SK-N-SH (cell line): Measurements from ENCODE around the gene NFIA. TPM values are rescaled to one million over a fixed set of nuclear protein-coding genes. Genes with fewer than 3 reads are reported as not detected.

Experiments
- CTCF ChIA-PET: fragments of 300-600, 350-600 bp; formaldehyde crosslinking; extraction: SDS; loops from one replicate; lab custom pipeline; 2021; lab: Yijun Ruan, JAX
- POLR2A ChIA-PET: fragments of 350-600 bp; sonication (Branson Sonifier 250); formaldehyde crosslinking; extraction: SDS; loops from one replicate; lab custom pipeline; 2020; ENCODE audit warnings: antibody characterized with exemption, inconsistent platforms; lab: Yijun Ruan, JAX
- DNase-seq: peaks from one replicate; pipeline ENCODE4 v3.0.0; 2012
- H2AFZ ChIP-seq: fragments of 200-600 bp; sonication (generic); 2 replicates; pipeline ENCODE4 v1.8.1; 2016; ENCODE audit warnings: antibody characterized with exemption, mild to moderate bottlenecking, low read depth
- H3F3A ChIP-seq: fragments of 200-600 bp; sonication (generic); replicated peaks from 2 replicates; pipeline ENCODE3; 2016; ENCODE audit warnings: antibody characterized with exemption, mild to moderate bottlenecking; ENCODE audit not compliant: insufficient read depth
- H3K27ac ChIP-seq, 2 experiments: fragments of 200-500 bp in 1 of 2; fragments of 200-600 bp in 1 of 2; sonication (Bioruptor generic) in 1 of 2; sonication (generic), shearing (Covaris generic) in 1 of 2; 2 replicates each; pipeline versions ENCODE4 v1.5.1 to v1.6.1; 2014 to 2016; ENCODE audit warnings: low read depth in 2 of 2, inconsistent platforms in 1 of 2, low read length in 1 of 2, mild to moderate bottlenecking in 1 of 2, mixed read lengths in 1 of 2
- H3K27me3 ChIP-seq: fragments of 200-600 bp; sonication (generic), shearing (Covaris generic); 2 replicates; pipeline ENCODE4 v1.6.1; 2016; ENCODE audit warnings: mixed run types; ENCODE audit not compliant: insufficient read depth
- H3K36me3 ChIP-seq, 2 experiments: fragments of 200-500 bp in 1 of 2; fragments of 200-600 bp in 1 of 2; sonication (Bioruptor generic) in 1 of 2; sonication (generic) in 1 of 2; replicated peaks in 1 of 2; 2 replicates each; pipeline versions ENCODE3 to v1.5.1; 2014 to 2016; ENCODE audit warnings: low read length in 1 of 2, mild to moderate bottlenecking in 1 of 2; ENCODE audit not compliant: insufficient read depth in 2 of 2, control insufficient read depth in 1 of 2
- H3K4me1 ChIP-seq, 2 experiments: fragments of 200-500 bp in 1 of 2; fragments of 200-600 bp in 1 of 2; sonication (Bioruptor generic) in 1 of 2; sonication (generic), shearing (Covaris generic) in 1 of 2; 2 replicates each; pipeline versions ENCODE4 v1.5.1 to v1.6.1; 2014 to 2016; ENCODE audit warnings: low read depth in 1 of 2, low read length in 1 of 2, mixed run types in 1 of 2; ENCODE audit not compliant: insufficient read depth in 2 of 2, control insufficient read depth in 1 of 2
- H3K4me2 ChIP-seq: fragments of 200-600 bp; sonication (generic), shearing (Covaris generic); 2 replicates; pipeline ENCODE4 v1.6.1; 2017; ENCODE audit warnings: mixed run types
- H3K4me3 ChIP-seq, 2 experiments: fragments of 200-500 bp in 1 of 2; fragments of 200-600 bp in 1 of 2; sonication (Bioruptor generic) in 1 of 2; sonication (generic), shearing (Covaris generic) in 1 of 2; 2 replicates each; pipeline versions ENCODE4 v1.5.1 to v1.8.1; 2014 to 2016; ENCODE audit warnings: low read depth in 2 of 2, inconsistent platforms in 1 of 2, low read length in 1 of 2, mild to moderate bottlenecking in 1 of 2, mixed read lengths in 1 of 2, moderate library complexity in 1 of 2
- H3K79me2 ChIP-seq: fragments of 200-600 bp; sonication (generic); 2 replicates; pipeline ENCODE4 v1.8.1; 2017; ENCODE audit warnings: mild to moderate bottlenecking; ENCODE audit not compliant: insufficient read depth
- H3K9ac ChIP-seq: fragments of 200-600 bp; sonication (generic); 2 replicates; pipeline ENCODE4 v1.6.1; 2017; ENCODE audit warnings: mixed run types
- H3K9me2 ChIP-seq: fragments of 200-600 bp; sonication (generic); 2 replicates; pipeline ENCODE4 v1.6.1; 2017; ENCODE audit warnings: mixed run types
- H3K9me3 ChIP-seq: fragments of 200-600 bp; sonication (generic); 2 replicates; pipeline ENCODE4 v1.6.1; 2017; ENCODE audit warnings: mixed run types, mild to moderate bottlenecking, moderate library complexity
- H4K20me1 ChIP-seq: fragments of 200-600 bp; sonication (generic); 2 replicates; pipeline ENCODE4 v1.6.1; 2017; ENCODE audit warnings: mild to moderate bottlenecking, mixed run types; ENCODE audit not compliant: insufficient read depth
- ELF1 ChIP-seq: IDR thresholded peaks from 2 replicates; pipeline ENCODE4 v1.4.0; 2012
- EZH2phosphoT487 ChIP-seq: fragments of 200-600 bp; sonication (generic); IDR thresholded peaks from 2 replicates; pipeline ENCODE4 v1.6.1; 2017; ENCODE audit warnings: low read depth, mixed run types, mild to moderate bottlenecking, antibody characterized with exemption, moderate library complexity, borderline replicate concordance
- FOXJ3 ChIP-seq: sonication (generic); formaldehyde crosslinking; IDR thresholded peaks from 2 replicates; pipeline ENCODE4 v1.5.1; 2020; ENCODE audit warnings: mild to moderate bottlenecking, missing genetic modification reagents
- GABPA ChIP-seq: IDR thresholded peaks from 2 replicates; pipeline ENCODE4 v1.4.0; 2012; ENCODE audit warnings: low read depth, mild to moderate bottlenecking
- GATA2 ChIP-seq: sonication (generic); formaldehyde crosslinking; IDR thresholded peaks from 2 replicates; pipeline ENCODE4 v1.5.0; 2020; ENCODE audit warnings: mild to moderate bottlenecking, missing genetic modification reagents
- IRF3 ChIP-seq: fragments of 150-350 bp; IDR thresholded peaks from 2 replicates; pipeline ENCODE4 v1.6.1; 2016; ENCODE audit warnings: mild to moderate bottlenecking, low read depth, low read length
- JUND ChIP-seq: IDR thresholded peaks from 2 replicates; pipeline ENCODE4 v1.4.0; 2012
- MEF2A ChIP-seq: IDR thresholded peaks from 2 replicates; pipeline ENCODE4 v1.4.0; 2012; ENCODE audit warnings: low read depth, borderline replicate concordance
- MXI1 ChIP-seq: IDR thresholded peaks from 2 replicates; pipeline ENCODE4 v1.6.1; 2012; ENCODE audit warnings: mild to moderate bottlenecking, low read depth, low read length, improper control_type of control experiment
- PBX3 ChIP-seq: IDR thresholded peaks from 2 replicates; pipeline ENCODE4; 2012
- RAD21 ChIP-seq: IDR thresholded peaks from 2 replicates; pipeline ENCODE4 v1.6.1; 2012; ENCODE audit warnings: mild to moderate bottlenecking, low read length
- RXRA ChIP-seq: IDR thresholded peaks from 2 replicates; pipeline ENCODE4 v1.4.0; 2012; ENCODE audit warnings: low read depth, mild to moderate bottlenecking, borderline replicate concordance
- SIN3A ChIP-seq: IDR thresholded peaks from 2 replicates; pipeline ENCODE4 v1.6.1; 2012; ENCODE audit warnings: low read depth, mild to moderate bottlenecking, low read length, moderate library complexity, borderline replicate concordance
- SMC3 ChIP-seq: IDR thresholded peaks from 2 replicates; pipeline ENCODE4 v1.6.1; 2012; ENCODE audit warnings: low read depth, low read length, improper control_type of control experiment
- TEAD4 ChIP-seq: IDR thresholded peaks from 2 replicates; pipeline ENCODE4 v1.4.0; 2012; ENCODE audit warnings: mild to moderate bottlenecking, borderline replicate concordance; ENCODE audit not compliant: insufficient read depth
- USF1 ChIP-seq: IDR thresholded peaks from 2 replicates; pipeline ENCODE4 v1.4.0; 2012; ENCODE audit warnings: low read depth, borderline replicate concordance
- YY1 ChIP-seq: IDR thresholded peaks from 2 replicates; pipeline ENCODE4 v1.4.0; 2012; ENCODE audit warnings: low read depth, mild to moderate bottlenecking
- WGBS: methylation state at CpG from one replicate; pipeline ENCODE4 v1.1.6; 2017; ENCODE audit warnings: low lambda C conversion rate; 5-methylcytosine and 5-hydroxymethylcytosine counted together
- polyA plus RNA-seq, 3 experiments: library from polyadenylated mRNA; depleted of rRNA; stranded (reverse); fragments of >200 nt; gene quantifications; 2 replicates each; pipeline ENCODE4 v1.2.3, GENCODE V29; 2012

NFIA gene
- polyA plus RNA-seq, 1 of the 3 experiments (the other 2 are of a cell fraction): 3.3 TPM

- TF ChIP-seq EZH2phosphoT487: no peak
Observed at GRCh38 chr1:61122389-61122788, 40.0 kb downstream of the NFIA start (continued).

GRCh38 chr1:61123326-61123725, 41.0 kb downstream of the NFIA start:
- H3K4me2 ChIP-seq: no peak overlapping the region
- no peak overlapping the region for H3K27ac ChIP-seq
- no peaks in the 10 kb centered on the region for H4K20me1 ChIP-seq
- no peak for TF ChIP-seq USF1
- no peak for TF ChIP-seq GATA2 (CRISPR knock-in tag)
- TF ChIP-seq ELF1: no peak
- no peak for TF ChIP-seq JUND
- TF ChIP-seq SMC3: no peak
- no peak for TF ChIP-seq GABPA
- no peak for TF ChIP-seq IRF3
- no peak for TF ChIP-seq TEAD4
- TF ChIP-seq RAD21: no peak
- TF ChIP-seq YY1: no peak
- TF ChIP-seq SIN3A: no peak
- no peak for TF ChIP-seq MXI1
- peaks cover 18 to 21% of the 10 kb centered on the region in 2 experiments; a peak in 3 of 4 replicates for H3K4me1 ChIP-seq
- no peak for DNase-seq
- no peaks in the 10 kb centered on the region for H3K9me2 ChIP-seq
- H3K9me3 ChIP-seq: no peaks in the 10 kb centered on the region
- peaks cover 7% of the 10 kb centered on the region; the same call in 1 of the 2 replicates for H3K79me2 ChIP-seq
- no peak overlapping the region for H3K9ac ChIP-seq
- no peak overlapping the region for H3K4me3 ChIP-seq
- H3K36me3 ChIP-seq: no peaks in the 10 kb centered on the region
- H3K27me3 ChIP-seq: no peaks in the 10 kb centered on the region
- no peaks in the 10 kb centered on the region for H3F3A ChIP-seq
- 92% methylated on average over 2 of the region's 2 CpGs for WGBS
- ChIA-PET CTCF (interaction anchor here (0.7 to 1.2 kb wide), 2 partner anchors 13 to 96 kb away, joined by 3 read pairs; no protein-coding TSS in a partner anchor), POLR2A (no interaction called here)
- no peak overlapping the region for H2AFZ ChIP-seq

- TF ChIP-seq YY1: no peak
- TF ChIP-seq PBX3: no peak
- no peak for TF ChIP-seq TEAD4
- no peak for TF ChIP-seq RXRA
- TF ChIP-seq IRF3: no peak
- TF ChIP-seq FOXJ3 (CRISPR knock-in tag): no peak
- no peak for TF ChIP-seq MEF2A
Observed at GRCh38 chr1:61124078-61124477, 41.7 kb downstream of the NFIA start.

More at GRCh38 chr1:61124078-61124477, 41.7 kb downstream of the NFIA start:
- Histone ChIP-seq H4K20me1 (no peaks in the 10 kb centered on the region), H3K27me3 (no peaks in the 10 kb centered on the region), H3K9me3 (no peaks in the 10 kb centered on the region), H3K36me3 (no peaks in the 10 kb centered on the region), H3K4me1 (peaks cover 15 to 21% of the 10 kb centered on the region in 2 experiments; a peak in 3 of 4 replicates), H3K9ac (no peak overlapping the region), H3K27ac (no peak overlapping the region), H2AFZ (no peak overlapping the region), H3K4me3 (no peak overlapping the region), H3K4me2 (no peak overlapping the region), H3K79me2 (peaks cover 7% of the 10 kb centered on the region; the same call in 1 of the 2 replicates), H3K9me2 (no peaks in the 10 kb centered on the region), H3F3A (no peaks in the 10 kb centered on the region)
- DNase-seq: no peak
- POLR2A ChIA-PET: interaction anchor here (0.6 kb wide), 1 partner anchor 306 kb away, joined by 4 read pairs; no protein-coding TSS in a partner anchor
- CTCF ChIA-PET: interaction anchor here (1.2 kb wide), 1 partner anchor 13 kb away, joined by 3 read pairs; no protein-coding TSS in a partner anchor
- 90% methylated on average over 2 of the region's 2 CpGs for WGBS
